HEK293 (cell line): ENCODE results near the gene PCNX3.

ENCODE experiments used
- CTCF ChIA-PET: fragments of 350-600 bp; formaldehyde crosslinking; extraction: SDS; loops from one replicate; lab custom pipeline; 2021; ENCODE audit warnings: antibody characterized with exemption; lab: Yijun Ruan, JAX
- POLR2A ChIA-PET: fragments of 300-600 bp; formaldehyde crosslinking; extraction: SDS; loops from one replicate; lab custom pipeline; 2020; ENCODE audit warnings: antibody characterized with exemption, inconsistent platforms; lab: Yijun Ruan, JAX
- H3K27ac ChIP-seq: fragments of 200-500 bp; sonication (Bioruptor generic); 2 replicates; pipeline ENCODE4 v1.5.1; 2014; ENCODE audit warnings: low read depth, low read length, control low read depth, inconsistent platforms; ENCODE audit errors: extremely low read depth
- H3K36me3 ChIP-seq, 2 experiments: fragments of 200-500 bp in 1 of 2; sonication (Bioruptor generic) in 1 of 2; 1 replicate in 1 of 2; 2 replicates in 1 of 2; pipeline ENCODE4 v1.5.1; 2014 to 2017; ENCODE audit warnings: inconsistent platforms in 2 of 2, low read length in 2 of 2; ENCODE audit not compliant: control insufficient read depth in 2 of 2, insufficient read depth in 1 of 2
- H3K4me1 ChIP-seq: fragments of 200-500 bp; sonication (Bioruptor generic); 2 replicates; pipeline ENCODE4 v1.5.1; 2014; ENCODE audit warnings: mild to moderate bottlenecking, low read length, inconsistent platforms; ENCODE audit not compliant: control insufficient read depth, insufficient read depth
- H3K4me3 ChIP-seq: 2 replicates; pipeline ENCODE4 v1.5.1; 2011; ENCODE audit warnings: low read depth, mild to moderate bottlenecking, control low read depth, low read length, moderate library complexity
- H3K9me3 ChIP-seq: fragments of 200-500 bp; sonication (Bioruptor generic); 2 replicates; pipeline ENCODE4 v1.5.1; 2014; ENCODE audit warnings: low read depth, low read length, inconsistent platforms; ENCODE audit not compliant: control insufficient read depth, insufficient read depth
- BCL11B ChIP-seq: fragments of 450-650 bp; formaldehyde crosslinking; IDR thresholded peaks from 2 replicates; pipeline ENCODE4 v1.5.1; 2016; ENCODE audit warnings: low read depth, missing biosample characterization, missing genetic modification characterization
- MZF1 ChIP-seq: fragments of 450-650 bp; formaldehyde crosslinking; IDR thresholded peaks from 2 replicates; pipeline ENCODE4 v1.5.1; 2017; ENCODE audit warnings: missing biosample characterization, missing genetic modification characterization, borderline replicate concordance
- ZNF645 ChIP-seq: fragments of 450-650 bp; formaldehyde crosslinking; IDR thresholded peaks from 2 replicates; pipeline ENCODE4; 2016; ENCODE audit warnings: missing biosample characterization, missing genetic modification characterization
- ZNF658 ChIP-seq: fragments of 450-650 bp; formaldehyde crosslinking; IDR thresholded peaks from 2 replicates; pipeline ENCODE4; 2016; ENCODE audit warnings: missing biosample characterization, missing genetic modification characterization
- ZSCAN23 ChIP-seq: fragments of 450-650 bp; formaldehyde crosslinking; IDR thresholded peaks from 2 replicates; pipeline ENCODE4 v1.5.1; 2016; ENCODE audit warnings: missing biosample characterization, missing genetic modification characterization
- TF ChIP-seq, protein P1 (sequence below): fragments of 450-650 bp; formaldehyde crosslinking; IDR thresholded peaks from 2 replicates; pipeline ENCODE4 v1.5.1; 2016; ENCODE audit warnings: missing biosample characterization, missing genetic modification characterization

Gene PCNX3

DNA sequence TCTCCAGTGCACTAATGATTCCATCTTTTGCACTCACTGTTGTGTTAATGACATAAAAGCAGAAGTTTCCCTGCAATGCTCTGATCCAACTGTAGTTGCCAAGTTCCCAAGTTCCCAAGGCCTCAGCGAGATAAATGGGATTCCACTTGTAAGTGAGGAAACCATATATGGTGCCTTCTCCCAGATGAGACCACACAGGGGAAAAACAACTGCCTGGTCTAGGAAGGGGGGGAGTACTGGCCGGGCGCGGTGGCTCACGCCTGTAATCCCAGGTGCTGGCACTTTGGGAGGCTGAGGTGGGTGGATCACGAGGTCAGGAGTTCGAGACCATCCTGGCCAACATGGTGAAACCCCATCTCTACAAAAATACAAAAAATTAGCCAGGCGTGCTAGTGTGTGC is 70.4 kb downstream of the PCNX3 start:
- CTCF ChIA-PET, result no interaction called here
- no peaks in the 10 kb centered on the region for H3K4me1 ChIP-seq
- no peak for TF ChIP-seq ZNF658 (tag by site-specific recombination)
- TF ChIP-seq, protein P1, sequence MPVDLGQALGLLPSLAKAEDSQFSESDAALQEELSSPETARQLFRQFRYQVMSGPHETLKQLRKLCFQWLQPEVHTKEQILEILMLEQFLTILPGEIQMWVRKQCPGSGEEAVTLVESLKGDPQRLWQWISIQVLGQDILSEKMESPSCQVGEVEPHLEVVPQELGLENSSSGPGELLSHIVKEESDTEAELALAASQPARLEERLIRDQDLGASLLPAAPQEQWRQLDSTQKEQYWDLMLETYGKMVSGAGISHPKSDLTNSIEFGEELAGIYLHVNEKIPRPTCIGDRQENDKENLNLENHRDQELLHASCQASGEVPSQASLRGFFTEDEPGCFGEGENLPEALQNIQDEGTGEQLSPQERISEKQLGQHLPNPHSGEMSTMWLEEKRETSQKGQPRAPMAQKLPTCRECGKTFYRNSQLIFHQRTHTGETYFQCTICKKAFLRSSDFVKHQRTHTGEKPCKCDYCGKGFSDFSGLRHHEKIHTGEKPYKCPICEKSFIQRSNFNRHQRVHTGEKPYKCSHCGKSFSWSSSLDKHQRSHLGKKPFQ (tag by site-specific recombination), result no peak
- TF ChIP-seq MZF1 (tag by site-specific recombination), result no peak
- no peak for TF ChIP-seq BCL11B (tag by site-specific recombination)
- TF ChIP-seq ZSCAN23 (tag by site-specific recombination), result no peak
- no peak for TF ChIP-seq ZNF645 (tag by site-specific recombination)
- no peaks in the 10 kb centered on the region for H3K36me3 ChIP-seq
- no peak overlapping the region for H3K27ac ChIP-seq
- H3K4me3 ChIP-seq, result no peak overlapping the region
- POLR2A ChIA-PET, result no interaction called here
- no peaks in the 10 kb centered on the region for H3K9me3 ChIP-seq
